OCI-LY1 (cell line): ENCODE measurements around the gene NCF4.

ENCODE experiments used
- H2AFZ ChIP-seq: fragments of 200-600 bp; sonication (generic), shearing (Covaris generic); 2 replicates; pipeline ENCODE4 v1.6.0; 2014; ENCODE audit warnings: antibody characterized with exemption, mild to moderate bottlenecking, low read length
- H3F3A ChIP-seq: fragments of 200-600 bp; sonication (generic), shearing (Covaris generic); 2 replicates; pipeline ENCODE4 v1.6.0; 2014; ENCODE audit warnings: mild to moderate bottlenecking, antibody characterized with exemption, low read length, moderate library complexity; ENCODE audit not compliant: insufficient read depth
- H3K27ac ChIP-seq: fragments of 200-600 bp; sonication (generic); 2 replicates; pipeline ENCODE4 v1.5.1; 2014; ENCODE audit warnings: low read length, mixed run types, mild to moderate bottlenecking, low read depth; ENCODE audit not compliant: poor library complexity, severe bottlenecking
- H3K27me3 ChIP-seq: fragments of 200-600 bp; sonication (generic); 2 replicates; pipeline ENCODE4 v1.6.0; 2014; ENCODE audit warnings: antibody characterized with exemption, mild to moderate bottlenecking, low read length, moderate library complexity; ENCODE audit not compliant: insufficient read depth
- H3K36me3 ChIP-seq: fragments of 200-600 bp; sonication (generic); 2 replicates; pipeline ENCODE4 v1.6.1; 2014; ENCODE audit warnings: mild to moderate bottlenecking, antibody characterized with exemption, low read length, moderate library complexity, mixed read lengths; ENCODE audit not compliant: insufficient read depth
- H3K4me1 ChIP-seq: fragments of 200-600 bp; sonication (generic); 2 replicates; pipeline ENCODE4 v1.5.1; 2014; ENCODE audit warnings: mild to moderate bottlenecking, low read length, moderate library complexity; ENCODE audit not compliant: insufficient read depth, severe bottlenecking
- H3K4me2 ChIP-seq: fragments of 200-600 bp; sonication (generic), shearing (Covaris generic); 2 replicates; pipeline ENCODE4 v1.6.1; 2014; ENCODE audit warnings: low read length
- H3K4me3 ChIP-seq: fragments of 200-600 bp; sonication (generic); 2 replicates; pipeline ENCODE4 v1.5.1; 2014; ENCODE audit warnings: low read length, low read depth, mild to moderate bottlenecking, mixed read lengths; ENCODE audit not compliant: poor library complexity, severe bottlenecking
- H3K79me2 ChIP-seq: fragments of 200-600 bp; shearing (Covaris generic); 2 replicates; pipeline ENCODE4 v1.6.1; 2016; ENCODE audit warnings: mixed run types, low read length, mixed read lengths; ENCODE audit not compliant: insufficient read depth
- H3K9ac ChIP-seq: fragments of 200-600 bp; sonication (generic), shearing (Covaris generic); 2 replicates; pipeline ENCODE4 v1.6.1; 2014; ENCODE audit warnings: mild to moderate bottlenecking, low read length, mixed read lengths
- H3K9me2 ChIP-seq: fragments of 200-600 bp; sonication (generic), shearing (Covaris generic); 2 replicates; pipeline ENCODE4 v1.6.1; 2014; ENCODE audit warnings: low read depth, mild to moderate bottlenecking, low read length, mixed read lengths
- H3K9me3 ChIP-seq: fragments of 200-600 bp; shearing (Covaris generic); 2 replicates; pipeline ENCODE4 v1.6.1; 2014; ENCODE audit warnings: low read length, mixed read lengths
- H4K20me1 ChIP-seq: fragments of 200-600 bp; sonication (generic), shearing (Covaris generic); 2 replicates; pipeline ENCODE4 v1.6.0; 2016; ENCODE audit warnings: mild to moderate bottlenecking, low read length; ENCODE audit not compliant: insufficient read depth
- EZH2 ChIP-seq: fragments of 200-600 bp; sonication (generic), shearing (Covaris generic); IDR thresholded peaks from 2 replicates; pipeline ENCODE4 v1.8.0; 2017; ENCODE audit warnings: borderline replicate concordance, mixed run types, mild to moderate bottlenecking, antibody characterized with exemption, low read length, moderate library complexity, mixed read lengths
- TF ChIP-seq, protein P1 (sequence below): fragments of 200-600 bp; sonication (generic), shearing (Covaris generic); IDR thresholded peaks from 2 replicates; pipeline ENCODE4 v1.5.1; 2017; ENCODE audit warnings: mild to moderate bottlenecking, antibody characterized with exemption, low read length, moderate library complexity, mixed read lengths

Gene NCF4

DNA sequence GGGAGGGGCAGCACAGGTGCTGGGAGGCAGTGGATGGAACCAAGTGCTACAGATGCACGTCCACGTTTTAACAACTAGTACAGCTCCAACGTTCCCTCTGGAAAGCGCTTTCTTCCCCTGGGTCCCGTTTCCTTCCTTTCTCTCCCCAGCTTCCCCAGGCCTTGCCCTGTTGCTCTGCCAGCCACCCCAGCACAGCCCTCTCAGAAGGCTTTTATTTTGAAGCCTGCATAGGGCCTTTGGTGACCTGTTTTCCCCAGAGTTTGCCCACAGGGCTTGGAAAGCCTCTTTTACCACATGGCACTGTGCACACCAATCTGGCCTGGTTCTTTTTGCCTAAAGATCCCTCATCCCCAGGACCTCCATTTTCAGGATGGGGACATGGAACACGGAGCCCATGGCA, 13.9 kb upstream of the NCF4 start:
- H3K4me3 ChIP-seq, result no peak overlapping the region

DNA sequence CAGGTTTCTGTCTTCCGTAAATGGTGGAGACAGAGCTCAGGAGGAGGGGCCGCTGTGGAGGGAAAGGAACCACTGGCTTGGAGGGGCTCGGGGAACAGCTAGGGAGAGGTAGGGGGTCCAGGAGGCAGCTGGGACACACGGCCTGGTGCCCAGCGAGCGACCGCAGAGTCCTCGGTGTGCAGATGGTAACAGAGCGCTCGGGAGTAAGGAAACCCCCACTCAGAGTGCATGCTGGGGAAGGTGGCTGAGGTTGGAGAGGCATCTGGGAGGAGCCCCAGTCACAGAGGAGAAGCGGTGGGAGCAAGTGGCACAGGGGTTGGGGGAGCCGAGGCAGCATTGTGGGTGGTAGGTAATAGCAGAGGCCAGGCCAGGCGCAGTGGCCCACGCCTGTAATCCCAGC, 10.8 kb upstream of the NCF4 start:
- no peak overlapping the region for H3K4me3 ChIP-seq
- TF ChIP-seq, protein P1, sequence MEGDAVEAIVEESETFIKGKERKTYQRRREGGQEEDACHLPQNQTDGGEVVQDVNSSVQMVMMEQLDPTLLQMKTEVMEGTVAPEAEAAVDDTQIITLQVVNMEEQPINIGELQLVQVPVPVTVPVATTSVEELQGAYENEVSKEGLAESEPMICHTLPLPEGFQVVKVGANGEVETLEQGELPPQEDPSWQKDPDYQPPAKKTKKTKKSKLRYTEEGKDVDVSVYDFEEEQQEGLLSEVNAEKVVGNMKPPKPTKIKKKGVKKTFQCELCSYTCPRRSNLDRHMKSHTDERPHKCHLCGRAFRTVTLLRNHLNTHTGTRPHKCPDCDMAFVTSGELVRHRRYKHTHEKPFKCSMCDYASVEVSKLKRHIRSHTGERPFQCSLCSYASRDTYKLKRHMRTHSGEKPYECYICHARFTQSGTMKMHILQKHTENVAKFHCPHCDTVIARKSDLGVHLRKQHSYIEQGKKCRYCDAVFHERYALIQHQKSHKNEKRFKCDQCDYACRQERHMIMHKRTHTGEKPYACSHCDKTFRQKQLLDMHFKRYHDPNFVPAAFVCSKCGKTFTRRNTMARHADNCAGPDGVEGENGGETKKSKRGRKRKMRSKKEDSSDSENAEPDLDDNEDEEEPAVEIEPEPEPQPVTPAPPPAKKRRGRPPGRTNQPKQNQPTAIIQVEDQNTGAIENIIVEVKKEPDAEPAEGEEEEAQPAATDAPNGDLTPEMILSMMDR, result no peak
- TF ChIP-seq EZH2, result no peak
- no peaks in the 10 kb centered on the region for H3K27me3 ChIP-seq
- no peak overlapping the region for H3K9ac ChIP-seq
- no peaks in the 10 kb centered on the region for H3F3A ChIP-seq
- H2AFZ ChIP-seq, result no peak overlapping the region
- H3K9me3 ChIP-seq, result 0 out of 2 replicates have a peak, but pooled peaks cover 5% of the 10 kb centered on the region
- H3K4me1 ChIP-seq, result no peaks in the 10 kb centered on the region
- no peaks in the 10 kb centered on the region; the same call in 1 of the 2 replicates for H3K36me3 ChIP-seq
- H4K20me1 ChIP-seq, result no peaks in the 10 kb centered on the region
- no peak overlapping the region for H3K4me2 ChIP-seq
- no peaks in the 10 kb centered on the region for H3K9me2 ChIP-seq
- H3K27ac ChIP-seq, result no peak overlapping the region
- no peaks in the 10 kb centered on the region for H3K79me2 ChIP-seq

More for the DNA sequence above, 13.9 kb upstream of the NCF4 start:
- TF ChIP-seq, protein P1, result no peak
- no peak for TF ChIP-seq EZH2
- Histone ChIP-seq H2AFZ (no peak overlapping the region), H3K4me1 (no peaks in the 10 kb centered on the region), H3K9me3 (no peaks in the 10 kb centered on the region), H3K27me3 (no peaks in the 10 kb centered on the region), H3K27ac (no peak overlapping the region), H3K9me2 (no peaks in the 10 kb centered on the region), H3K79me2 (no peaks in the 10 kb centered on the region), H3K36me3 (no peaks in the 10 kb centered on the region), H4K20me1 (no peaks in the 10 kb centered on the region), H3F3A (no peaks in the 10 kb centered on the region), H3K4me2 (no peak overlapping the region), H3K9ac (no peak overlapping the region)

DNA sequence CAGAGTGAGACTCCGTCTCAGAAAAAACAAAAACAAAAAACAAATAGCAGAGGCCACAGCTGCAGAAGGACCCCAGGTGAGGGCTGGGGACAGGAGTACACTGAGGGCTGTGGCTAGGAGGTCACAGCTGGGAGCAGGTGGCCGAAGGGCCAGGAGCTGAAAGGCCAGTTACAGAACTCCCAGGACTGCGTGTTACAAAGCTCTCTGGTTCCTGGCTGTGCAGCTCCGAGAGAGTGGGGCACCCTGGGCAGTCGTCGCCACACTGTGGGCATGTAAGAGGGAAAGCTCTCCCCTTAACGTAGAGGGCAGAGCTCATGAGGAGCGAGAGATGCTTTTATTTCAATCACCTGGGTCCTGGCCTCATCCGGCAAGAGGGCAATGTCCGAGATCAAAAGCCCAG, 10.1 kb upstream of the NCF4 start:
- H3K79me2 ChIP-seq, result no peaks in the 10 kb centered on the region
- no peaks in the 10 kb centered on the region for H3K27me3 ChIP-seq
- no peaks in the 10 kb centered on the region for H3K4me1 ChIP-seq
- H3K4me2 ChIP-seq, result no peak overlapping the region
- H3F3A ChIP-seq, result no peaks in the 10 kb centered on the region
- no peak overlapping the region for H3K4me3 ChIP-seq
- no peak overlapping the region for H3K9ac ChIP-seq
- H3K9me2 ChIP-seq, result no peaks in the 10 kb centered on the region
- no peak overlapping the region for H3K27ac ChIP-seq
- TF ChIP-seq, protein P1, result no peak
- TF ChIP-seq EZH2, result no peak
- H3K36me3 ChIP-seq, result no peaks in the 10 kb centered on the region; the same call in 1 of the 2 replicates
- H3K9me3 ChIP-seq, result 0 out of 2 replicates have a peak, but pooled peaks cover 5% of the 10 kb centered on the region
- no peak overlapping the region for H2AFZ ChIP-seq
- H4K20me1 ChIP-seq, result no peaks in the 10 kb centered on the region
